GM12891 (cell line): Measurements from ENCODE around the gene ADGRB3.

Experiments
- DNase-seq: peaks from one replicate; pipeline ENCODE4 v3.0.0; 2011; ENCODE audit warnings: low spot score; ENCODE audit not compliant: insufficient read length
- FAIRE-seq: peaks from 2 replicates; lab custom pipeline; 2011; peaks lifted over from hg19 to GRCh38; lab: Jason Lieb, UNC
- PAX5 ChIP-seq: IDR thresholded peaks from 2 replicates; pipeline ENCODE4 v1.6.1; 2011; ENCODE audit warnings: low read length, moderate library complexity, mild to moderate bottlenecking; ENCODE audit not compliant: insufficient read depth, severe bottlenecking
- POLR2A ChIP-seq: IDR thresholded peaks from 2 replicates; pipeline ENCODE4 v1.6.1; 2011; ENCODE audit warnings: low read depth, low read length, control low read depth
- POLR2AphosphoS5 ChIP-seq: IDR thresholded peaks from 2 replicates; pipeline ENCODE4 v1.6.1; 2011; ENCODE audit warnings: low read depth, low read length, control low read depth
- POU2F2 ChIP-seq: IDR thresholded peaks from 2 replicates; pipeline ENCODE4 v1.6.1; 2011; ENCODE audit warnings: low read depth, mild to moderate bottlenecking, control low read depth, low read length, moderate library complexity
- SPI1 ChIP-seq: IDR thresholded peaks from 2 replicates; pipeline ENCODE4 v1.6.1; 2011; ENCODE audit warnings: low read depth, low read length, control low read depth
- TAF1 ChIP-seq: IDR thresholded peaks from 2 replicates; pipeline ENCODE4 v1.6.1; 2011; ENCODE audit warnings: low read depth, low read length, control low read depth

Gene ADGRB3

GRCh38 chr6:69026715-69027114 lies 391.6 kb downstream of the ADGRB3 start:
- FAIRE-seq (no peak), DNase-seq (no peak)
- TF ChIP-seq POLR2A (no peak), POU2F2 (no peak), SPI1 (no peak)

GRCh38 chr6:69027861-69028260 lies 392.8 kb downstream of the ADGRB3 start:
- DNase-seq (no peak), FAIRE-seq (no peak)
- TF ChIP-seq POU2F2 (no peak), PAX5 (no peak), POLR2A (no peak), TAF1 (no peak), POLR2AphosphoS5 (no peak), SPI1 (no peak)

- no peak for DNase-seq
- no peak for FAIRE-seq
- TF ChIP-seq POLR2A (no peak), TAF1 (no peak)
These were observed 403.8 kb downstream of the ADGRB3 start for GRCh38 chr6:69038841-69039240.

GRCh38 chr6:69042297-69042696 lies 407.2 kb downstream of the ADGRB3 start:
- FAIRE-seq (no peak), DNase-seq (no peak)
- TF ChIP-seq POLR2AphosphoS5 (no peak), POU2F2 (no peak), PAX5 (no peak), TAF1 (no peak), SPI1 (no peak), POLR2A (no peak)

- FAIRE-seq (no peak), DNase-seq (no peak)
- TF ChIP-seq SPI1: no peak
These were observed 409.5 kb downstream of the ADGRB3 start for GRCh38 chr6:69044534-69044933.

- TF ChIP-seq TAF1 (no peak), POU2F2 (no peak), POLR2A (no peak), SPI1 (no peak), POLR2AphosphoS5 (no peak), PAX5 (no peak)
- no peak for DNase-seq
- no peak for FAIRE-seq
These were observed 424.3 kb downstream of the ADGRB3 start for GRCh38 chr6:69059413-69059812.

GRCh38 chr6:69061066-69061465 lies 426.0 kb downstream of the ADGRB3 start:
- FAIRE-seq: no peak
- no peak for DNase-seq
- no peak for TF ChIP-seq POU2F2
- TF ChIP-seq POLR2A: no peak
- TF ChIP-seq POLR2AphosphoS5: no peak
- no peak for TF ChIP-seq PAX5
- no peak for TF ChIP-seq SPI1
- no peak for TF ChIP-seq TAF1

GRCh38 chr6:69063401-69063800 lies 428.3 kb downstream of the ADGRB3 start:
- TF ChIP-seq POLR2A (no peak), TAF1 (no peak), SPI1 (no peak), POLR2AphosphoS5 (no peak), PAX5 (no peak), POU2F2 (no peak)
- DNase-seq (no peak), FAIRE-seq (no peak)

GRCh38 chr6:69064226-69064625 lies 429.1 kb downstream of the ADGRB3 start:
- DNase-seq: no peak
- FAIRE-seq: no peak
- no peak for TF ChIP-seq POU2F2
- TF ChIP-seq TAF1: no peak
- TF ChIP-seq POLR2AphosphoS5: no peak
- no peak for TF ChIP-seq SPI1
- no peak for TF ChIP-seq PAX5
- TF ChIP-seq POLR2A: no peak

- DNase-seq: no peak
- TF ChIP-seq TAF1: no peak
- no peak for TF ChIP-seq POU2F2
- no peak for TF ChIP-seq PAX5
- no peak for TF ChIP-seq SPI1
- TF ChIP-seq POLR2A: no peak
- TF ChIP-seq POLR2AphosphoS5: no peak
- no peak for FAIRE-seq
These were observed 434.8 kb downstream of the ADGRB3 start for GRCh38 chr6:69069881-69070280.

GRCh38 chr6:69072796-69073195 lies 437.7 kb downstream of the ADGRB3 start:
- TF ChIP-seq PAX5 (no peak), TAF1 (no peak), POLR2AphosphoS5 (no peak), POLR2A (no peak), SPI1 (no peak), POU2F2 (no peak)
- no peak for DNase-seq
- no peak for FAIRE-seq
